A549 (cell line): Measurements from ENCODE around the gene C1orf21. TPM values are rescaled to one million over a fixed set of nuclear protein-coding genes. Genes with fewer than 3 reads are reported as not detected.

Experiments used
- ATAC-seq, 2 experiments: fragments of 200-7000 bp in 1 of 2; fragments of >200 bp in 1 of 2; cut with Nextera tagmentation in 1 of 2; cut with Tn5 transposase in 1 of 2; 3 replicates each; pipeline versions ENCODE4 v1.8.0 to v1.9.1; 2018 to 2020; ENCODE audit warnings: mild to moderate bottlenecking in 1 of 2, moderate library complexity in 1 of 2
- CTCF ChIA-PET: fragments of 300-600 bp; sonication (Branson Sonifier 250); formaldehyde crosslinking; extraction: SDS; loops from one replicate; lab custom pipeline; 2021; ENCODE audit warnings: antibody characterized with exemption, inconsistent platforms; lab: Yijun Ruan, JAX
- POLR2A ChIA-PET: fragments of 350-600 bp; formaldehyde crosslinking; extraction: SDS; loops from one replicate; lab custom pipeline; 2021; ENCODE audit warnings: antibody characterized with exemption, inconsistent platforms; lab: Yijun Ruan, JAX
- DNase-seq, 2 experiments: peaks; one replicate each; pipeline versions ENCODE4 v3.0.0 to v3.0.0-alpha.2; 2011 to 2016; ENCODE audit warnings: low read depth in 1 of 2, low spot score in 1 of 2
- FAIRE-seq: peaks from 2 replicates; lab custom pipeline; 2011; peaks lifted over from hg19 to GRCh38; lab: Jason Lieb, UNC
- H3K27ac ChIP-seq, 2 experiments: fragments of >200 bp; sonication (Bioruptor Twin); formaldehyde crosslinking; 3 replicates each; pipeline ENCODE4 v1.5.1; 2016 to 2017
- H3K4me1 ChIP-seq: fragments of >200 bp; sonication (Bioruptor Twin); formaldehyde crosslinking; 3 replicates; pipeline ENCODE4 v1.6.1; 2016
- H3K4me2 ChIP-seq: fragments of >200 bp; sonication (Bioruptor Twin); formaldehyde crosslinking; 3 replicates; pipeline ENCODE4 v1.6.1; 2016
- H3K4me3 ChIP-seq: fragments of >200 bp; sonication (Bioruptor Twin); formaldehyde crosslinking; 3 replicates; pipeline ENCODE4 v1.5.1; 2016
- H3K9me3 ChIP-seq: fragments of >200 bp; sonication (Bioruptor Twin); formaldehyde crosslinking; 3 replicates; pipeline ENCODE4 v1.6.1; 2016
- BCL3 ChIP-seq: fragments of >200 bp; sonication (Bioruptor Twin); formaldehyde crosslinking; IDR thresholded peaks from 3 replicates; pipeline ENCODE4 v1.6.1; 2016
- CBX8 ChIP-seq: fragments of 200-600 bp; sonication (generic); IDR thresholded peaks from 2 replicates; pipeline ENCODE4 v1.6.1; 2016
- CHD2 ChIP-seq: fragments of 150-350 bp; IDR thresholded peaks from 2 replicates; pipeline ENCODE4 v1.6.1; 2014; ENCODE audit warnings: low read length; ENCODE audit not compliant: partially characterized antibody
- GATA3 ChIP-seq: IDR thresholded peaks from 2 replicates; pipeline ENCODE4 v1.6.1; 2012; ENCODE audit warnings: borderline replicate concordance
- HDAC2 ChIP-seq: fragments of 200-600 bp; sonication (generic); IDR thresholded peaks from 2 replicates; pipeline ENCODE4 v1.6.1; 2016
- HES2 ChIP-seq: fragments of >200 bp; sonication (Bioruptor Twin); formaldehyde crosslinking; IDR thresholded peaks from 2 replicates; pipeline ENCODE4 v1.6.1; 2016
- HEYL ChIP-seq: fragments of 250-450 bp; sonication (Bioruptor Pico); IDR thresholded peaks from 2 replicates; pipeline ENCODE4 v1.8.0; 2021; ENCODE audit warnings: mild to moderate bottlenecking, moderate library complexity
- HOXB13 ChIP-seq: fragments of 250-450 bp; sonication (Bioruptor Pico); IDR thresholded peaks from 2 replicates; pipeline ENCODE4 v1.5.0; 2020; ENCODE audit warnings: low read depth, mild to moderate bottlenecking, moderate library complexity
- JUNB ChIP-seq: fragments of >200 bp; sonication (Bioruptor Twin); formaldehyde crosslinking; IDR thresholded peaks from 2 replicates; pipeline ENCODE4 v1.6.1; 2016
- KDM1A ChIP-seq: fragments of 200-600 bp; sonication (generic); IDR thresholded peaks from 2 replicates; pipeline ENCODE4 v1.6.1; 2016; ENCODE audit warnings: low read depth, mild to moderate bottlenecking
- MAX ChIP-seq: IDR thresholded peaks from 2 replicates; pipeline ENCODE4 v1.6.1; 2012
- PHF8 ChIP-seq: fragments of 200-600 bp; sonication (generic); IDR thresholded peaks from 2 replicates; pipeline ENCODE4 v1.6.1; 2016; ENCODE audit warnings: low read depth, mild to moderate bottlenecking, antibody characterized with exemption, moderate library complexity, borderline replicate concordance
- RCOR1 ChIP-seq: fragments of 150-350 bp; IDR thresholded peaks from 2 replicates; pipeline ENCODE4 v1.6.1; 2014; ENCODE audit warnings: antibody characterized with exemption, low read length, low read depth
- REST ChIP-seq: fragments of 200-600 bp; sonication (generic); IDR thresholded peaks from 2 replicates; pipeline ENCODE4 v1.6.1; 2016; ENCODE audit warnings: antibody characterized with exemption, mild to moderate bottlenecking, moderate library complexity
- RFX5 ChIP-seq: fragments of 450-650 bp; IDR thresholded peaks from 2 replicates; pipeline ENCODE4 v1.7.1; 2014; ENCODE audit warnings: antibody characterized with exemption, mild to moderate bottlenecking, moderate library complexity
- RNF2 ChIP-seq: fragments of 200-600 bp; sonication (generic); IDR thresholded peaks from 2 replicates; pipeline ENCODE4 v1.6.1; 2016; ENCODE audit warnings: low read depth, mild to moderate bottlenecking, antibody characterized with exemption, moderate library complexity, borderline replicate concordance
- SMC3 ChIP-seq: fragments of >200 bp; sonication (Bioruptor Twin); formaldehyde crosslinking; IDR thresholded peaks from 3 replicates; pipeline ENCODE4 v1.6.1; 2018; ENCODE audit warnings: inconsistent platforms
- WGBS: methylation state at CpG from one replicate; pipeline ENCODE4 v1.1.6; 2017; ENCODE audit errors: missing lambda C conversion rate; 5-methylcytosine and 5-hydroxymethylcytosine counted together
- polyA plus RNA-seq, 4 experiments: library from polyadenylated mRNA; depleted of rRNA in 3 of 4; stranded (reverse); fragments of >200 nt; fragmentation: RNase III in 1 of 4; extraction: RNeasy Plus Mini Kit Qiagen cat#74134 plus additional on column Dnase treatment in 1 of 4; gene quantifications; 2 replicates in 3 of 4; 3 replicates in 1 of 4; pipeline ENCODE4 v1.2.3, GENCODE V29; 2011 to 2017
- TF ChIP-seq, protein P1 (sequence below): IDR thresholded peaks from 2 replicates; pipeline ENCODE4 v1.6.1; 2012; ENCODE audit warnings: low read depth, borderline replicate concordance

The C1orf21 gene
- polyA plus RNA-seq, 2 of the 4 experiments (the other 2 are of a cell fraction): 11.4 to 11.6 TPM

- no peak for TF ChIP-seq BCL3
- no peak for TF ChIP-seq HES2
- no peak for TF ChIP-seq CHD2
- TF ChIP-seq MAX: no peak
These were observed 77.9 kb downstream of the C1orf21 start (continued) for GRCh38 chr1:184464757-184465156.

GRCh38 chr1:184465489-184466146, 78.8 kb downstream of the C1orf21 start:
- no peak overlapping the region for H3K27ac ChIP-seq
- no peak for FAIRE-seq
- no peaks in the 10 kb centered on the region for H3K9me3 ChIP-seq
- no peak overlapping the region for H3K4me3 ChIP-seq
- no peak for ATAC-seq
- no peaks in the 10 kb centered on the region for H3K4me1 ChIP-seq
- CTCF ChIA-PET: interaction anchor here (1.4 kb wide), 1 partner anchor 198 kb away, joined by 4 read pairs; no protein-coding TSS in a partner anchor
- POLR2A ChIA-PET: no interaction called here
- H3K4me2 ChIP-seq: no peak overlapping the region
- WGBS: 65% methylated on average over 7 of the region's 7 CpGs
- DNase-seq: no peak
- no peak for TF ChIP-seq RFX5
- TF ChIP-seq RNF2: no peak
- TF ChIP-seq PHF8: no peak
- no peak for TF ChIP-seq SMC3
- no peak for TF ChIP-seq HOXB13 (CRISPR knock-in tag)
- TF ChIP-seq, protein P1, sequence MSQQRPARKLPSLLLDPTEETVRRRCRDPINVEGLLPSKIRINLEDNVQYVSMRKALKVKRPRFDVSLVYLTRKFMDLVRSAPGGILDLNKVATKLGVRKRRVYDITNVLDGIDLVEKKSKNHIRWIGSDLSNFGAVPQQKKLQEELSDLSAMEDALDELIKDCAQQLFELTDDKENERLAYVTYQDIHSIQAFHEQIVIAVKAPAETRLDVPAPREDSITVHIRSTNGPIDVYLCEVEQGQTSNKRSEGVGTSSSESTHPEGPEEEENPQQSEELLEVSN: no peak
- no peak for TF ChIP-seq HEYL (CRISPR knock-in tag)
- no peak for TF ChIP-seq GATA3
- TF ChIP-seq CBX8: no peak
- no peak for TF ChIP-seq MAX
- TF ChIP-seq HDAC2: no peak
- TF ChIP-seq, all 56 proteins: peak for 0

DNA sequence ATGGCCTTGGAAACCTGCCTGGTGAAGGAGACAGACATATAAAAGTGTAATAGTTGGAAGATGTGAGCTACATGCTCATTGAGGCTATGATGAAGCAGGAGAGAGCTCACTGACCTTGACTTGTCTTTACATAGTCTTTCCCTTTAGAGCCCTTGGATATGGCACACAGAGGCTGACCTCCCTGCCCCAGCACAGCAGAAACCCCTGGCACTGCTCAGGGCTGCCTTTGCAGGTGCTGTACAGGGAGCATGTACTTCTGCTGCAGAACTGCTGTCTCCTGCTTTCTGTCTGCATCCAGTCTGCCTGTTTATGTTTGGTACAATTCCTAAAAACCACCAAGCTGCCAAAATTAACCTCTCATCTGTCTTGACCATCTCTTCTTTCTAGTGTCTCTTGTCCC, 80.5 kb downstream of the C1orf21 start:
- no peak for ATAC-seq
- H3K4me1 ChIP-seq: no peaks in the 10 kb centered on the region
- H3K4me3 ChIP-seq: no peak overlapping the region
- TF ChIP-seq REST (no peak), SMC3 (no peak), JUNB (no peak), KDM1A (no peak), RCOR1 (no peak)
- TF ChIP-seq, all 56 proteins: peak for 0
- Histone ChIP-seq H3K4me2 (no peak overlapping the region), H3K9me3 (no peaks in the 10 kb centered on the region), H3K27ac (no peak overlapping the region)
- ChIA-PET CTCF (interaction anchor here (1.1 kb wide), 1 partner anchor 45 kb away, joined by 3 read pairs; no protein-coding TSS in a partner anchor), POLR2A (no interaction called here)
- DNase-seq: no peak
- FAIRE-seq: no peak
